HG02852 (cell line): Measurements from ENCODE around the gene TSFM.

Source experiments
- ATAC-seq: cut with Tn5 transposase; IDR thresholded peaks from one replicate; pipeline ENCODE4 v1.9.1; 2021; ENCODE audit warnings: mild to moderate bottlenecking, moderate library complexity; ENCODE audit not compliant: unreplicated experiment

The TSFM gene

DNA sequence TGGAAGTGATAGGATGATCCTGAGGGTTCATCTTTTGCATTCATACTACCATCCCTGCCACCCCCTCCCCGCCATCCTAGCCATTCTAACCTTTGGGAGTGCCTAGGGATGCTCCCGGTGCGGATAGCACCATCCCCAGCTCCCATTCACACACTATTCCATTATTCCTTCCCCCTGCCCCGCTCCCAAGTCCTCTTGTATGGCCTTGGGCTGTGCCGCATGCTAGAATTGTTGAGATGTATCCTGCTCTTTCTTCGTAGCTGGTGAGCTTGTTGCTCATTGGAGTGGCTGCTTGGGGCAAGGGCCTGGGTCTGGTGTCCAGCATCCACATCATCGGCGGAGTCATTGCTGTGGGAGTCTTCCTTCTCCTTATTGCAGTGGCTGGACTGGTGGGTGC is 37.1 kb upstream of the TSFM start:
- ATAC-seq: no peak

DNA sequence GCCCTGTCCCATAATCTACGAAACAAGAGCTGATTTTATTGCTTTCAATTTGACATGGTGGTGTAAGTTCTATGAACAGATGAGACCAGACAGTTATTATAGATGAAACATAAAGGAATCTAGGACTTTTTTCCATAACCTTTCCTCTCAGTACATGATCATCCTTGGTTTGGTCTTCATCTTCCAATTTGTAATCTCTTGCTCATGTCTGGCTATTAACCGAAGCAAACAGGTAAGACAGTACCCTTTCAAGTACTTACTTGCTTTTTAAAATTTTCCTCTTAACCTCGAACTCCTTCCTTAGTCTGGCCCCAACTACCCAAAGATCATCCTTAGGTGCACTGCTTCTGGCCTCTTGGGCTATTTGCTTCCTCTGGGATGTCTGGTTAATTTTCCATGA is 36.6 kb upstream of the TSFM start:
- no peak for ATAC-seq

DNA sequence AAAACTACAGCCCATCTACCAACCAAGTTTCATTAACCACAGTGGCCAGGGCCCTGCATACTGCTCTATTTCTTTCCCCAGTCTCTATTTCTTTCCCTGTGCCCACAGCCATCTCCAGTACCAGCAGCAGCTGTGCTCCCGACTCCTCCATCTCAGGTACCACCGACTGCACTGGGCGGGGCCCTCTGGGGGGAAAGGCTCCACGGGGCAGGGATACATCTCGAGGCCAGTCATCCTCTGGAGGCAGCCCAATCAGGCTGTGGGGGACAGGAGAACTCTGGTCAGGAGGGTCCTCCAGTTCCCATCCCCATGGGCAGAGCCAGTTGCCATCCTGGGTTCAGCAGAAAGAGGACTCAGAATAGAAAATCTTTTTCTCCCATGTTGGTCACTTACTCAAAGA is 33.5 kb upstream of the TSFM start:
- no peak for ATAC-seq

DNA sequence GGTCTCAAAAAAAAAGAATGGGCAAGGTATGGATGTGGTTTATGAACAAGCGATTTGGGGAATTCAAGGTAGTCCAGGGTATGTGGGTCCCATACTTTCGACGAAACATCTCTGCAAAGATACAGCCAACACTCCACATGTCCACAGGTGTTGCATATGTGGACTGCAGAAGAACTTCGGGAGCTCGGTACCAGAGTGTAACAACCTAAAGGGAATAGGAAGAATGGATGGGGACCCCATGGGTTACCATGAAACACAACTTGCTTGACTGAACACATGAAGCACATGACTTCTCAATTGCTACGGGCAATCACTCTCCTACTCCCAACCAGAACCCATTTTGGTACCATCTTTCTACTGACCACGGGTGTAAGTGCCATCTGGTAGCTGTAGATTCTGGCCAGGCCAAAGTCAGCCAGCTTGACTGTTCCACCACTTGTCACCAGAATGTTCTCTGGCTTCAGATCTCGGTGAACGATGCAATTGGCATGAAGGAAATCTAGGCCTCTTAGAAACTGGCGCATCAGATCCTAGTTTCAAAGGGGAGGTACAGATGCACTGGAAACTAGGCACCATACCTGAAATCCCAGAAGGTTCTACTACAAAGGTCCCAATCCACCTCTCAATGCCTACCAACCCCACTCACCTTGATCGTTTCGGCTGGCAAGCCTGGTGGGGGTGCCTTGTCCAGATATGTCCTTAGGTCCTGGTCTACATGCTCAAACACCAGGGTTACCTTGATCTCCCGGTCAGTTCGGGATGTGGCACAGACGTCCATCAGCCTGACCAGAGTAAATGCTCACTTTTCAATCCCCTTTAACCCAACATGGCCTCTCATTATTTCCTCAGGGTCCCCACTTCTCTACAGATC is 31.8 kb upstream of the TSFM start:
- ATAC-seq: no peak

DNA sequence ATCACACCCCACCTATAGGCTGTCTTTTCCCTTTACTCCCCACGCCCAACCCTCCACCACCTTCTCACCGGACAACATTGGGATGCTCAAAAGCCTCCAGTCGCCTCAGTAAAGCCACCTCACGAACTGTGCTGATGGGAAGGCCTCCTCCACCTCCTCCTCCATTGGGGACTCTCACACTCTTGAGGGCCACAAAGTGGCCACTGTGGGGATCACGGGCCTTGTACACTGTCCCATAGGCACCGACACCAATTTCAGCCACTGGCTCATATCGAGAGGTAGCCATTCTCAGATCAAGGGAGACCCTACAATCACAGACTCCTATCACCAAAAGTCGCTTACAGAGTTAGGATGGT is 31.2 kb upstream of the TSFM start:
- ATAC-seq: no peak

DNA sequence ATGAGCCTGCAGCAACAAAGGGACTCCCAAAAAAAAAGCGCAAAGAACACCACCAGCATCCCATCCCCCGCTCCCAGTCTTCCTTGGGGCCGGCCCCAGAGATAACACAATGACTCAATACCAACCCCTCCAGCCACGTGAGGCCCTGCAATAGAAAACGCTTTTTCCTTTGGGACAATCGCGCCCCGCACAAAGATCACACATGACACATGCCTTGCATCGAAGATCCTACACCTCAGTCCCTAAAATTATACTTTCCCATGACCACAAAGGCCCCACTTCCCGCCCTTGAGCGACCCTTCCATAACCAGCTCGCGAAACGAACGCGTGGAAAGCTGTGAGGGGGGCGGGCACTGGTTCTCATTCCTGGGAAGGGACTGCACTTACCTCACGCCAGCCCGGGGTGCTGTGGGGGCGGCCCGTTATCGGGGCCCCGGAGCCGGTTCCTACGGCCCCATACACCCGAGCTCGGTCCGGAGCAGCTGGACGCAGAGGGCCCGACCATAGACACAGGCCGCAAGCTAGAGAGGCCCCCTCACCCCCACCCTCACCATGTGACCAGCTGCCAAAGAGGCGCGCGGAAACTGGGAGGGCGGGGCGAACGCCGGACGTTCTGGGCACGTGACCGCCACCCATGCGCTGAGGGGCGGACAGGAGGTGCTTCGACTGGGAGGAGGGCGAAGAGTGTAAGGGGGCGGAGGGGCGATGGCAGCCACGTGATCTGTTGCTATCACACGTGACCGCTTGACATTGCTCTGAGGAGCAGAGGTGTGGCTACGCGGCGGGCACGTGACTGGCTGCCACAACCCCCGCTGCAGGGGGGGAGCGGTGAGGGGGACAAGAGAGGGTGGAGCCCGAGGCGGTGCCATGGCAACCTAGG is 30.6 kb upstream of the TSFM start, which contains the start of gene CDK4:
TSS of gene CDK4 (minus strand) at position 523 of the 880 bp plus-strand sequence. CDS start 593 bp downstream, outside the sequence.
- ATAC-seq: peak; percentile 63

DNA sequence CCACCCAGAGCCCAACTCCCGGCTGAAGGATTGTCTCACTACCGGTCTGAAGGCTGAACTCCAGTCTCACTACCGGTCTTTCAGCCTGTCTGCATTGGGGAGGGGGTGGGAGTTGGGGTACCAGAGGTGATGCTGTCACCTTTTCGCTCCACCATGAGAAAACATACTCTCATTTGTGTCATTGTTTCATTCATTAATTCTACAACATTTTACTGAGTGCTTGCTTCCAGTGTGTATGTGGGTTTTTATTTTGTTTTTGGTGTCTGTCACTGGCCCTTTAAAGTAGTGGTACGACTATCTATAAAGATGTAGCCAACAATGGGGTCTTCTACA is 30.0 kb upstream of the TSFM start:
- ATAC-seq: no peak

DNA sequence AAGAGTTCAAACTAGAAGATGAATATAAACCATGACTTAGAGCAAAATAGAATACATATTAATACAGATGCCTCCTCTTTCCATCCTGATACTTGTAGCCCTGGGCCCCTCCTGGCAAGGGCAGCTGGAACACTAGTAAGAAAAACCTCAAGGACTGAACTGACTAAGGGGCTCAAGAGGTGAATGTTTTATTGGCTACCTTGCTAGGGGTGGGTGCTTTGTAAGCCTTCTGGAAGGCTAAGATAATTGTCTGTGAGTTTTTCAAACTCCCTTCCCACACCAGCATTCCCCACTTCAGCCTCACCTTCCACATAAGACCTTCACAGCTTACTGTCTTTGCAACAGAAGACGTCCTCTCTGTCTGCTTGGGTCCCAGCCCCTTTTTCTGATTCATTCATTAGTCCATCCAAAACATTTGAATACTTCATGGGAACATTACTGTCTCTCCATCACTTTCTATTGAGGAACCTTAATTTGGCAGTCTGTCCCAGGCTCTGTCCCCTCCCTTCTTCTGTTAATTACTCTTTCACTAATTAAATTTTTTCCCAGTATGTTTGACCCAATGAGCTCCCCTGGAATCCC is 28.7 kb upstream of the TSFM start:
- no peak for ATAC-seq

DNA sequence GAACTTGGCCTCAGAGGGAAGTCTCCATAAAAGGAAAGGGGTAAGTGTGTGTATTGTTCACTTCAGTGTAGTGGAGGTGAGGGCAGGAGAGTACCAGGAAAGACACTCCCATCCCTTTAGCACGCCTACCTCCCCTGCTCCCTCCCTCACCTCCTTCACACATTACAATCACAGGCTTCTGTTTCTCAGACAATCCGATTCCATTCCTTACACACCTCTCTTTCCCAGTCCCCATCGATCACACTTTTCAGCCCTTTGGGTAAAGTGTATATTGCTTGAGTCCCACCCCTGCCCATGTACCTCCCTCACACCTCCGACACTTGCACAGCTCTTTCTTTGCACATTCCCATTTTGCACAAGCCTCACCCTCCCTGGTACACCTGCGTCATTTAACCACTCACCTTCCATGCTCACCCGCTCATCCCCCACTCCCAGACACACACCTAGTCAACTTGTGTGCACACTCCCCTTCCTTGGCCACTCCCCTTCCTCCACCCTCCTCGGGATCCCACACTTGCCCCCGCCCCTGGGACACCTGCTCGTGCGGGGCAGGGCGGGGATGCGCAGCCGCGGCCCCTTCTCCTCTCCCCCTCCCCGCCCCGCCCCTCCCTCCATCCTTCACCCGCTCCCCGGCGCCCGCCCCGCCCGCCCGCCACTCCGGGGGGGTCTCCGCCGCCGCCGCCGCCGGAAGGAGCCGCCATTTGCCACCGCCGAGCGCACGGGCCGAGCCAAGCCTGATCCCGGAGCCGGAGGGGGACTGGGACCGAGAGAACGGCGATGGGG is 28.0 kb upstream of the TSFM start, which contains the start of gene MARCHF9:
TSS of gene MARCHF9 (plus strand) at position 693 of the 783 bp plus-strand sequence. CDS start 426 bp downstream, outside the sequence.
- peak; percentile 36 for ATAC-seq

DNA sequence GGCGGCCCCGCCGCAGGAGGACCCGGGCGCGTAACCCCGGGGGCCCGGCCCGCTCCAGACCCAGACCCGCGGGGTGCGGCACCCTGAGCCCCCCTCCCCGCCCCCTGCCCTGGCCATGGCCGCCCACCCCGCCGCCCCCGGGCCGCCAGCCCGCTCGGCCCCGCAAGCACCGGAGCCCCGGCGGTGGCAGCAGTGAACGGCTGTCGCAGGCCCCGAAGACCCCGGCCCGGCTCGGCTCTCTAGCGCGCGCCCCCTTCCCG is 27.5 kb upstream of the TSFM start:
- no peak for ATAC-seq

DNA sequence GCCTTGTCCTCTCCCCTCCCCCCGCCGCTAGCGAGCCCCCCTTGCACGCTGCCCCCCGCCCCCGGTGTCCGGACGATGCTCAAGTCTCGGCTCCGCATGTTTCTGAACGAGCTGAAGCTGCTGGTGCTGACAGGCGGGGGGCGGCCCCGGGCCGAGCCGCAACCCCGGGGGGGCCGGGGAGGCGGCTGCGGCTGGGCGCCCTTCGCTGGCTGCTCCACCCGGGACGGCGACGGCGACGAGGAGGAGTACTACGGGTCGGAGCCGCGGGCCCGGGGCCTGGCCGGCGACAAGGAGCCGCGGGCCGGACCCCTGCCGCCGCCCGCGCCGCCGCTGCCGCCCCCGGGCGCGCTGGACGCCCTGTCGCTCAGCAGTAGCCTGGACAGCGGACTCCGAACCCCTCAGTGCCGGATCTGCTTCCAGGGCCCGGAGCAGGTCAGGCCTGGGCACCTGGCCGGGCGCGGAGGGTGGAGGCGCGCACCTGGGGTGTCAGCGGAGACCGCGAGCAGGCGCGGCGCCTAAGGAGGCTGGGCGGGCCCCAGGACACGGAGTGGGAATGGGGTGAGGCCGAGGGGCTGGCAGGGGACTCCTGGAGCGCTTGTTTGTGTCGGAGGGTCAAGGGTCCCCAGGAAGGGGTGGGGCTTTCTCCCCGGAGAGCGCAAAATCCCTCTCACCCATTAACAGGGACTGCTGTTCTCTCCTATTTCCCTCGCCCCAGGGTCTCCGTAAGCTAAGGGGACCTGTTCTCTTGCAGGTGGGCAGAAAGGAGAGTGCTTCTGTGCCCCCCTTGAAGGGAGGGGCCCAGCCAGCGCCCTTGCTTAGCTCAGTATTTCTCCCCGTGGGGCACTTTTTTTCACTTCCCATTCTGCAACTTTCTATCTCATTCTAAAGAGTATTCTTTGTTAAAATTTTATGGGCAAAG is 26.9 kb upstream of the TSFM start:
- no peak for ATAC-seq

DNA sequence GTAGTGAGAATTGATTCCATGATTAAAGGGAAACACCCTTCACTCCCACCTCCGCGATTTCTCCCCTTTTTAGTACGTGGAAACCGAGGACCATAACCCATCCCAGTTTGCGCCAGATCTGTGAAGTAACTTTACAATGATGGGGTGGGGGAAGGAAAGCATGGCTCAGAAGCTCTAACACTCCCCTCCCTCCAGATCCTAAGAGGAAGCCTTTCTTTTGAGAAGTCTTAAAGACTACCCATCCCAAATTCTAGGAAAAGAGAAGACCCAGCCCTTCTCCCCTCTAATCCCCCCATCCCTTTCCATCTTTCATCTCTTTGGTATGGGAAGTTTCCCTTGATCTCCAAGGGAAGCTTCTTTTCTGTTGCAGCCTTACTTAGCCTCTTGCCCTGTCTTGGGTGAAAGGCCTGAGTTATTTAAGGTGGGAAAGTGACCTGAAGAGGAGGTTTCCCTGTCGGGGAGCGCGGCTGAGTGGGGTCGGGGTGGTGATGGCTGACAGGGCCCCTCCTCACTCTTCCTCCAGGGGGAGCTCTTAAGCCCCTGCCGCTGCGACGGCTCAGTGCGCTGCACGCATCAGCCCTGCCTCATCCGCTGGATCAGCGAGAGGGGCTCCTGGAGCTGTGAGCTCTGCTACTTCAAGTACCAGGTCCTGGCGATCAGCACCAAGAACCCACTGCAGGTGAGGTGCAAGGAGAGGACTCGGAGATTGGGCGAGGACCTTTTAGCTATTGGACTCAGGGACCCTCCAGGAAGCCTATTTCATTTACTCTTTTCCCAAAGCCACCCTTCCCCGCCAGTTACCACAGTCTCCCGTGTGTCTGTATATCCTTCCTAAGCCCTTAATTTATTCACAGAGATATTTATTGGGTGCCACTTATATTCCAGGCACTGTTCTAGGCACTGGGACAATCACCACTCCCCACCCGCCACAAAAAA is 25.9 kb upstream of the TSFM start:
- peak; percentile 18 for ATAC-seq

DNA sequence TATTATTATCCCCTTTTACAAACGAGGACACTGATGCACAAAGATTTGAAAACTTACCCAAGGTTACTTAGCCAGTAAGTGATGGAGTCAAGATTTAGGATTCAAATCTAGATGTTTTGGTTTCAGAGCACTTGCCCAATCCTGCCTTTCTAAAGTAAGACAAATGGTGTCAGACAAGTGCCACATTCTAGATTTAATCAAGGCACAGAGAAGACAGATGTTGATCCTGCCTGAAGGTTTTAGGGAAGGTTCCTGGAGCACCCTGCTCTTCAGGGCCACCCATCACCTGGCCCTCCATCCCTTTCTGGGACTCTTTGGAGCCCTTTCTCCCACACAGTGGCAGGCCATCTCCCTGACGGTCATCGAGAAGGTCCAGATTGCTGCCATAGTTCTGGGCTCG is 24.8 kb upstream of the TSFM start:
- no peak for ATAC-seq

DNA sequence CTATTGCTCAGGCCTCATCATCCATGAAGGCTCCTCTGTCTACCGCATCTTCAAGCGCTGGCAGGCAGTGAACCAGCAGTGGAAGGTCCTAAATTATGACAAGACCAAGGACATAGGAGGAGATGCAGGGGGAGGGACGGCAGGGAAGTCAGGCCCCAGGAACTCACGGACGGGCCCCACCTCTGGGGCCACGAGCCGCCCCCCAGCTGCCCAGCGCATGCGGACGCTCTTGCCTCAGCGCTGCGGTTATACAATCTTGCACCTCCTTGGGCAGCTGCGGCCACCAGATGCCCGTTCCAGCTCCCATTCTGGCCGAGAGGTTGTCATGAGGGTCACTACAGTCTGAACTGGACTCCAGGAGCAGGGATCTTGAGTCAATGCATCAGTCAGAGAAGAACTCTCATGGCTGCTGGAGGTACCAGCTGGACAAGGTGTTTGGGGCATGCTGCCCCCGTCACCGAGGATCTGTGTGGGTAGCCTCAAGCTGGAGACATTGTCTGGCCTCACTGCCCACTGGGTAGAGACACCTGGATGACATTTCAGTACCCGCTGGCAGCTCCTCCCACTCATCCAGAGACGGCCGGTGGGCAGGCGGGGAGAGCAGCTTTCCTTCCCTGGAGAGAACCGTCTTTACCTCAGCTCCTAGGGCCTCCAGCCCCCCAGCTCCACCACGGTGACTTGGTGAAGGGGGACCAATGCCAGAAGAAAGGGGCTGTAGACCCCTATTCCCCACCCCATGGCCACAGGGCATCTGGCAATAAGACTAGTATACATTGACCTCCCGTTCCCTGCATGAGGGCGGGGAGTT is 23.8 kb upstream of the TSFM start:
- no peak for ATAC-seq

DNA sequence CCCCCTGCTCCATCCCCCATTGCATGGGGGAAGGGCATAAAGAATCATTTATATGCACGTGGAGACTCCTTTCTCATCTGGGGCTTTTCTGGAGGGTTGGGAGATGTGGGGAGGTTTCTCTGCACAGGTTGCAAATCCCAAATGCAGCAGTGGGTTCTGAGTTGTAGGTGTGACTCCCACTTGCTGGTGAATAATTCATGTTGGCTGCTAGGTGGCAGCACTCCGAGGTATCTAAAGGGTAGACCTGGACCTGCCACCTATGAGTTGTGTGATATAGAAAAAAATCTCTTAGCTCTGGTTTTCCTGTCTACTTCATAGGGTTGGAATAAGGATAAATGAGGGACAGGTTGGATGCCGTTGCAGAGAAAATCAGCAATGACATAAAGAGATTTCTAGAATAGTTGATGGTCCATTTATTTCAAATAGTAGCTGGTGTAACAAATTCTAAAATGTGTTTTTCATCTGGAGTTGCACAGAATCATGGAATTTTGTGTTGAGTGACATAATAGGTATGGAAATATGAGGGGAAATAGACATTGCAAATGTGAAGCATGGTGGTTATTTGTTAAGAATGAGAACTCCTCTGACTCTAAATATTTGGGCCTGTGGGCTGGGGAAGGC is 23.1 kb upstream of the TSFM start:
- ATAC-seq: no peak

DNA sequence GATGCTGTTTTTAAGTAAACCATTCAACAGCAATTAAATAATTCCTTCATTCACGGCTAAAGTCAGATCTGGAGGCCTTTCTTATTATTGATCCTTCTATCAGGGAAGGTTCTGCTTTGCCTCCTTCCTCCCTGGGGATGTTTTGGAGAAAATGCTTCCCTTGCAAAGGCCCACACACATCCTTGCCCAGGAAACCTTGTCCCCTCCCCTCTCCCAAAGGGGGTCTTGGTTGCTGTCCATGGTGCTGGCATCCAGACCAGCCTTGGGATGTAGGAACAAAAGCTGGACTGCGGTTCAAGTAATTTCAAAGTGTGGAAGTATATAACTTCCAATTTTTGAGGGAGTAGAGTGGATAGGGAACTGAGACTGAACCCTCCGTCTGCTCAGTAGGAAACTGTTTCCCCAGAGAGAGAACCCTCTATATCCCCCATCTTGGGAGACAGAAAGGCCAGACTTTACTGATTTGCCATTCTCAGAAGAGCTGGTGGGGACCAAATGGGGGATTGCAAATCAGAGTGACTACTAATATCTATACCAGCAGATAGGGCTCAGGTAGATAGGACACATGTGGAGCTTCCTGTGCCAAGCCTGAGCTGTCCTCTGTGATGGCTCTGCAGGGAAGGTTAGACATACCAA is 22.1 kb upstream of the TSFM start:
- no peak for ATAC-seq

DNA sequence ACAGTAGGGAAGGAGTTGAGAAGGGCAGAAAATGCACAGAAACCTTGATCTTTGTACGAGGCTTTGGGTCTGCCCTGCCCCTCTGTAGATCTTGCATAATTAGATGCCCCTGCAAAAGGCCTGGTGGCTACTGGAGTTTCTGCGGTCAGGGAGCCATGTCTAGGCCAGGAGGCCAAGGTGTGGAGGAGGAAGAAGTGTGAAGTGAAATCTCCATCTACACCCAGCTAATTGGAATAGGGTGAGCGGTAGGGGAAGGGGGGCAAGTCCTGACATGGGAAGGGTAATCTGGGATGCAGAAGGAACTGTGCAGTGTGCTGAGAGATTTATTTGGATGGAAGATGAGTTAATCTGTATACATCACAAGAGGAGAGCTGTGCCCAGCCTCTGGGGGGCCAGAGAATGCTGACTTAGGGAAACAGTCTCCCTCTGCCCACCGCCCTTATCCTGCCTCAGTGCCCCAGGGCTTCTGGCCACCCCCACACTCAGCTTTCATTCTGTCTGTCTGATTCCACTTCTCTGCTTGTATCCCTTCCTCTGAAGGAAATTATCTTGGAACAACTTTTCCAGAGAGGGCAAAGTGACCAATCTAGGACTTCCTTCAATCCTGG is 21.1 kb upstream of the TSFM start:
- ATAC-seq: no peak
